Occipital lobe (tissue), 2 donors: ENCODE results near the gene GRIK3. TPM values are rescaled to one million over a fixed set of nuclear protein-coding genes. Genes with fewer than 3 reads are reported as not detected.
"Not testable (repeated sequence)": the region's sequence is repeated elsewhere in the genome, so short reads cannot be mapped to it uniquely, and the experiment has no call there.

ENCODE experiments used
- DNase-seq: peaks from one replicate; lab custom pipeline; 2025; lab: John Stamatoyannopoulos, UW
- total RNA-seq: library from RNA; depleted of rRNA; stranded (reverse); fragments of >200 nt; gene quantifications from one replicate; pipeline ENCODE4 v1.2.3, GENCODE V29; 2014

Gene GRIK3
- 32.0 TPM for total RNA-seq

DNA sequence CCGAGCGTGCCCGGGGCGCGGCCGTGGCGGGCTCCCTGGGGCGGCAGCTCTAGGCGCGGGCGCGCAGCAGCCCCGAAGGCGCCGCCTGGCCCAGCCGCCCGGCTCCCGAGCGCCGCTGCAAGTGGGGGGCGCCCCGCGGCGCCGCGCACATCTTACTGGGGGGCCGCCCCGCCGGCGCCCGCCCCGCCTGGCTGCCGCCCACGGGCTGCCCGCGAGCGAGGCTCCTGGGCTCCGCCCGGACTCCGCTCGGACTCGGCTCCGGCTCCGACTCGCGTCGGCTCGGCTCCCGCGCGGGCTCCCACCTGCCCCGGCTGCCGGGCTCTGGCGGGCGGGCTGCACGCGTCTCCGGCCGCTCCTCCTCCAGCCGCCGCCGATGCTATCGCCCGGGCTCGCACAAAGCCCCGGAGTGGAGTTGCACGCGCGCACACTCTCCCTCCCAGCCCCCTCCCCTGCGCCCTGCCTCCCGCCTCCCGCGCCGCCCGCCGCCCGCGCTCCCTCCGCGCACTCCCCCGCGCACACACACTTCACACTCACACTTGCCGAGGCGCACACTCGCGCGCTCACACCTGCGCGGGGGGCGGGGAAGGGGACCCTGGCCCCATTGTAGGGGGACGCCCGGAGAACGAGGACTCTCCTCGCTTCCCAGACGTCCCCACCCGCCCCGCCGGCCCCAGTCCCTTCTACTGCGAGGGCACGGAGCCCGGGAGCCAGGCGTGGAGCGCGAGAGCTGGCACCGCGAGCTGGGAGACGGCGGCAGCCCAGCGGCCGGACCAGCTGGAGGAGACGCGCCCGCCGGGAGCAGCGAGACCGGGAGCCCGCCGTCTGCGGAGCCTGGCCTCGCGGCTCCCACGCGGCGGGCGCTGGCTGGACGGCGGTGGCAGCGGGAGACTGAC is at the start of gene GRIK3:
Gene GRIK3 (minus strand): TSS at position 395 of the 893 bp plus-strand sequence. CDS start 407 bp downstream, outside the sequence.
- DNase-seq = no peak

DNA sequence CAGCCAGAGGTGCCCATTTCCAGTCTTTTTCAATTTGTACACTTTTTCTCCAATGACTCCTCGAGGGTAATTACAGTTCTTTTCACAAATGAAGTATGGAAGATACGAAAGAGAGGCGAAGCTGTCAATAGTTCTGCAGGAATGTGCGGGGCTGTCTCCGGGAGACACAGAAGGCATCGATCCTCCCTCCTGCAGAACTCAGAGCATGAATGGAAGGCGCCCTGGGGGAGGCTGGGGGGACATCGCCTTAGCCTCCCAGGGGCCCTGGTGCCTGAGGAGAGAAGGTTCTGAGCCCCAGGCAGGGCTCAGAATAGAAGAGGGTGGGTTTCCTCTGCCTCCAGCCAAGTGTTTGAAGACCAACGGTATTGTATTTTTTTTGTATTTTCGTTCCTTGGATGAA is 49.7 kb upstream of the GRIK3 start:
- DNase-seq = no peak

DNA sequence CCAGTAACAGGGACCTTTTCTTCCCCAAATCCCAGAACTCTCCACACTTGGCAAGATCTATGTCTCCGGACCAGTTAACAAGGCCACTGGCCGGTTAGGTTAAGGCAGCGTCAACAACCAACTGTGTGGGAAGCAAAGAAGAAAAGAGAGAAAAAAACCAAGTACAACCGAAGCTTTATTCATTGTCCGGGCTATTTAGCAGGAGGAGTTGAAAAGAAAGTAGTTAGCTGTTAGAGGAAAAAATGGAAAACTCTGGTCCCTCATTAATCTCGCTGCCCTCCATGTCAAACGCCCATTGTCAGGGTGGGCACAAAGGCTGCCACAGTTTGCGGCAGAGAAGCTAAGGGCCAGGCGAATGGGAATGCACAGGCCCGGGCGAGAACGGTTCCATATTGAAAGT is 49.3 kb upstream of the GRIK3 start:
- DNase-seq = no peak

DNA sequence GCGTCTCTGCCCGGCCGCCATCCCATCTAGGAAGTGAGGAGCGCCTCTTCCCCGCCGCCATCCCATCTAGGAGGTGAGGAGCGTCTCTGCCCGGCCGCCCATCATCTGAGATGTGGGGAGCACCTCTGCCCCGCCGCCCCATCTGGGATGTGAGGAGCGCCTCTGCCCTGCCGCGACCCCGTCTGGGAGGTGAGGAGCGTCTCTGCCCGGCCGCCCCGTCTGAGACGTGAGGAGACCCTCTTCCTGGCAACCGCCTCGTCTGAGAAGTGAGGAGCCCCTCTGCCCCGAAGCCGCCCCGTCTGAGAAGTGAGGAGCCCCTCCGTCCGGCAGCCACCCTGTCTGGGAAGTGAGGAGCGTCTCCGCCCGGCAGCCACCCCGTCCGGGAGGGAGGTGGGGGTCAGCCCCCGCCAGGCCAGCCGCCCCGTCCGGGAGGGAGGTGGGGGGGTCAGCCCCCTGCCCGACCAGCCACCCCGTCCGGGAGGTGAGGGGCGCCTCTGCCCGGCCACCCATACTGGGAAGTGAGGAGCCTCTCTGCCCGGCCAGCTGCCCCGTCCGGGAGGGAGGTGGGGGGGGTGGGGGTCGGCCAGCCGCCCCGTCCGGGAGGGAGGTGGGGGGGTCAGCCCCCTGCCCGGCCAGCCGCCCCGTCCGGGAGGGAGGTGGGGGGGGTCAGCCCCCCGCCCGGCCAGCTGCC is 46.1 kb upstream of the GRIK3 start:
- DNase-seq = not testable (repeated sequence)

DNA sequence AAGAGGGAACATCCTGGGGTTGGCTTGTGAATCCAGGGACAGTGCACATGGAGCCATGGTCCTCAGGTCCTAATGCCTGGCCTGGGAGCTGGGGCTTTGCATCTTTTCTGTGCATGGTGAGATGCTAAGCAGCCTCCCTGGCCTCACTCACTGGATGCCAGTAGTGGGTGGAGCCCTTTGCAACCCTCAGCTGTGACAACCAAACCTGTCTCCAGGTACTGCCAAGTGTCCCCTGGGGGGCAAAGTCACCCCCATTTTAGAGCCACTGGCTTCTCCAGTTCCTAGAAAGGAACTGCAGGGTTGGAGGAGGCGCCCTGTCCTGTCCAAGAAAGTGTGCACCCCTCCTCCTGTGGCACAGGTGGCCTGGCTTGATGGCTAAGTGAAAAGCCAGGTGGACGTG is 44.6 kb upstream of the GRIK3 start:
- no peak for DNase-seq

DNA sequence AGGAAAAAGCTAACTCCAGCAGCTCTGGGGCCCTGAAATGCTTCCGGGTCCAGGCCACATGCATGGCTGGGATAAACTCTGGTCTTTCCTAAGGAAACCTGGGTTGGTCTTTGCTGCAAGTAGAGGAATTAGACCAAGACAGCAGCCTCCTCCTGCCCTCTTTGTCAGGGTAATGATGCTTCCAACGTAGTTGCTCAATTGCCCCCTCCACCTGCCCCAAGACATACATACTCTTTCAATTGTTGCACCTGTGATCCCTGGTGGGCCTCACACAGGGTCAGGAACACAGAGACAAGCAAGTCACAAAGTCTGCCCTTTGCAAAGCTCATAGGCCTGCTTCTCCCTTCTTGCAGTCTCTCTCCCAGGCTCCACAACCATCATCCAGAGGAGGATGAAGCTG is 41.9 kb upstream of the GRIK3 start:
- no peak for DNase-seq

DNA sequence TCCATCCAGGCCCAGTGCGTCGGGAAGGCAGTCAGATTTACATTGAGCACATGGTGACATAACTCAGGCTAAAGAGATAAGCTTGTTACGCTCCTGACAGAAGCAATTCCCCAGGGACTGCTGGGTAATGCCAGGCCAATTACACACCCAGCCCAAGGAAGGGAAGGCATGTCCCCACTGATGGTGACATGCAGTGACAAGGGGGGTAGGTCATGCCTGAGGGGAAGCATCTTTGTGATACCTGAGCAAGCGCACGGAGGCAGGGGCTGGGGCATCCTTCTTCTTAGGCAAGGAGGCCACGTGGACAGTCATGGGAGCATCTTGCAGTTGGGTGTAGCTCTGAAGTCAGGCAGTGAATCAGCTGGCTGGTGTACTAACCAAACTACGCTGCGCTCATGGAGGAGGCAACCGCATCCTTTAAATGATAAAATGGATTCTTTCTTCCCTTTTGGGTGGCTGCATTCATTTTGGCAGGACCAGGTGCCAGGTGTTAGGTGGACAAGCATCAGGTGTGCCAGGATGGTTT is 39.6 kb upstream of the GRIK3 start:
- no peak for DNase-seq

DNA sequence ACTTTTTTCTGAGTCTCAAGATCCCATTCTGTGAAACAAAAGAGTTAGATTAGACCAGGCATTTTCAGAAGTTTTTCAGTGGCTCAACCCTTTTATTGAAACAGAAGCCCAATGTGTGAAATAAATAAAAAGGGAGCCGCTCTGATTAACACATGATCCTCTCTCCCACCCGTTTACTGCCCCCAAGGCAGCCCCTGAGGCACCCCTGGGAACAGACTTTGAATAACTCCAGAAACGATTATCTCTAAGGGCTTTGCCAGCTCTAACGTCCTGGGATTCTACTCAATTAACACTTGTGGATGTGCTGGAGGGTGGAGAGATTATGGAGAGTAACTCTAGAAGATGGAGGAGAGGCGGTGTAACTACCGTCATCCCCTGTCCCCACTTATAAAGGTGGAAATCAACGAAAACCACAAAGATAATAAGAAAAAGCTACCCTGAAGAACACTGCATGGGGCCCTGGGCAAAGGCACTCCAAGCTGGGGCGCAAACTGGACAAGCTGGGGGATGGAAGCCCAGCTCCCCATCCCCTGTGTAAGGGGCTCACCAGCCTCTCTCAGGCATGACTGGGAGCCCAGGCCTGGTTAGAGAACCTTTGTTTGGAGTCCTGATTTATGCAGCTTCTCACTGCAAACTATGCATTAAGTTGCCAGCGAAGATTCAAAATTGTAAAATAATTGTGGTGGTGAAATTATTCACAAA is 39.0 kb upstream of the GRIK3 start:
- no peak for DNase-seq

DNA sequence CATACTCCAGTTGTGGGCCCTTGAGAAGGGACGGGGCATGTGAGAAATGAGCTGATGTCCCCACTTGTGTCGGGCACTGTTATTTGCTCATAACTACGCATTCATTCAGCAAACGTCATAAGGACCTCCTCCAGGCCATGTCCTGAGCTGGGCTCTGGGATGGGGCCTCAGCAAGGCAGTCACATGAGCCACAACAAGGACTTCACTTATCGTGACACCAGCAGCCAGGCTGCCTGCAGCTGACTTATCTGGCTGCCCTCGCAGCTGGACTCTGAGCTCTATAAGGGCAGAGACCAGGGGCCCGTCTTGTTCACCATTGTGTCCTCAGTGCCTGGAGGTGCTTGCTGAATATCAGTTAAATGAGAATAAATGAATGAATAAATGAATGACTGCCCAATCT is 37.5 kb upstream of the GRIK3 start:
- no peak for DNase-seq

DNA sequence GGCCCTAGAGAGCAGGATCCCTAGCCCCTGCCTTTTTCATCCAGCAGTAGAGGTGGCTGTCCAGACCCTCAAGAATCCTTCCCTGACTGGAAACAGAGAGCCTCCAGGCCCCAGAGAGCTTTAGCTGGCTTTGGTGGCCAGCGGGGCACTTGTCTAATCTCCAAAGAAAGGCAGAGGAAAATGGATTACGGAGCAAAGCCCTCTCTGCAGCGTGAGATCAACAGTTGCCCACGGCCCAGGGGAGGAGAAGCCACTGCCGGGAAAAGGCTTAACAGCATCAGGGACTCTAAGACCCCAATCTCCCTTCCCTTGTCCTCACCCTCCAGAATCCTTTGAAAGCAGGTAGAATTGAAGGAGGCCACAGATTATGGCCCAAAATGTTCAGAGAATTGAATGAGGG is 35.8 kb upstream of the GRIK3 start:
- DNase-seq = no peak

DNA sequence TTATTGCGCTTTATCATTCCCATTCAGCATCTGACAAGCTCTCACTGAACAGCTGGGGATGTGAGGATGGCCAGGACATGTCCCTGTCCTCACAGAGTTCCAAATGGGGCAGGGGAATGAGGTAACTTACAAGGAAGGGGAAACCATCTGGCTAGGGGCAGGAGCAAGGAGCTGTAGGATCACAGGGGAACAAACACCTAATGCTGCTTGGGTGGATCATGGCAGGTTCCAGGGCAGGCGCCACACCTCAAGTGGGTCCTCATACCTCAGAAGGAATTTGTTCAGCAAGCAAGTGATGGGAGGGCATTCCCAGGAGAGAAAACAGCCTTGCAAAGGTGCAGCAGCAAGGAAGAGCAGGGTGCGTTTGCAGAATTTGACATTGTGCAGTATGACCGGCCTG is 35.1 kb upstream of the GRIK3 start:
- no peak for DNase-seq

DNA sequence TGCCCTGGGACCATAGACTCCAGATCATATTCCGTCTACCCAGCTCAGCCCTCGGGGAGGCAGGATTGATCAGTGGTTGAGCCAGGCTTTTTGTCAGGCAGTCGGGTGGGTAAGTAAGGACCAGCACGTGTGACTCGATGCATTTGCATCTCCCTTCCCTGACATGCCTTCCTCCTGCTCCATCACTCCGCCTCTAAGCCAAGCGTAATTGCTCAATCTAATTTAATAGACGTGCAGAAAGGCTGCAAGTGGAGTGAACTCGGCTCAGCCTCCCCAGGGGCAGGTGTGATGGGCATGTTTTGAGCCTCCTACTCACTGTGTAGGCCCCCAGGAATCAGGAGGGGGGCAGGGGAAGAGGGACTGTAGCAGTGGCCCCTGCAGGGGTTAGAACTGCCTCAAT is 34.6 kb upstream of the GRIK3 start:
- DNase-seq = no peak

DNA sequence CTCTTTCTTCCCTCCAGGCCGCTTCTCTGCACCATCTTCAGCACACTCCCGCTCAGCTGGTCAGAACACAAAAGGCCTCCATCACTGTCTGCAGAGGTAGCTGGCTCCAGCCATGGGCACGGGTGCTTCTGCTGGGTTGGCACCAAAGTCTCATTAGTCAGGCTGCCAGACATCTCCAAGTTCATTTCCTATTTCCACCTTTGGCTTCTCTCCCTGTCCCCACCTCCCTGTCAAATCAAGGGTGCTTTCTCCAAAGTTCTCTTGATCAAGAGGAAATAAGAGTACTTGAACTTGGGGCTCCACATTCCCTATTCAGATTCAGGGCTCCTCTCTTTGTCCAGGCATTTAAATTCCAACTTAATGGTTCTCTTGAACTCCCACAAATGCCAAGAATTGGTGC is 33.9 kb upstream of the GRIK3 start:
- no peak for DNase-seq

DNA sequence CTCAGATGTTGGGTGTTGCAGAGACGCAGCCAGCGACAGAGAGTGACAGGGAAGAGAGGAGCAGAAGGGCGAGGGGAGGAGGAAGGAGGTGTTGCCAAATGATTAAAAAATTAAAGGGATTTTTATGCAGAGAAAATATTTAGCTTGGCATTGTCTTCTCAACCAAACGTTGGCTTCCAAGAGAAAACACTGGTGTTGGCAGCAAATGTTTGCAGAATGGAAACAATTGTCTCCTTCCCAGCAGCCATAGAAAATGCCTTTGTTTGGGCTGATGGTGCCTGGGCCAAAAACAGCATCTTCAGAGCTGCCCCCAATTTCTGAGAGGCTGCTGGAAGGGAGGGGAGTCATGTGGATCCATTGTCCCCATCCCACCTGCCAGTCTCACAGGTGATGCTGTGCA is 29.7 kb upstream of the GRIK3 start:
- DNase-seq = no peak

DNA sequence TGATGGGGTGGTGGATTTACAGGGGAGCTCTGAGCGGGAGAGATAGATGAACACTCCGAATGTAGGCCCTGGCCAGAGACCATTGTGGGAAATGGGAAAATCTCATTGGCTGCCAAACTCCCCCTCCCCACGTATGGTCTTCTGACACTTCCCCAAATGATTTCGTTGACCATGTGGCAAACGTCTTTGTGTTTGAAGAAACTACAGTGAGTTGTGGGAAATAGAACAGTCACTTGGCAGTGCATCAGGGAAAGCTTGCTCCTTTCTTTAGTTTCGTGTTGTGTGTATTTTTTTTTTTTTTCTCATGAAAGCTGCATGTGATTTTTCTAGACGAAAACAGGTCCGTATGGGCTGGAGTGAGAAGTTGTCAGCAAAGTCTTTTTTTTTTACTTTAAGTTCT is 25.0 kb upstream of the GRIK3 start:
- no peak for DNase-seq

DNA sequence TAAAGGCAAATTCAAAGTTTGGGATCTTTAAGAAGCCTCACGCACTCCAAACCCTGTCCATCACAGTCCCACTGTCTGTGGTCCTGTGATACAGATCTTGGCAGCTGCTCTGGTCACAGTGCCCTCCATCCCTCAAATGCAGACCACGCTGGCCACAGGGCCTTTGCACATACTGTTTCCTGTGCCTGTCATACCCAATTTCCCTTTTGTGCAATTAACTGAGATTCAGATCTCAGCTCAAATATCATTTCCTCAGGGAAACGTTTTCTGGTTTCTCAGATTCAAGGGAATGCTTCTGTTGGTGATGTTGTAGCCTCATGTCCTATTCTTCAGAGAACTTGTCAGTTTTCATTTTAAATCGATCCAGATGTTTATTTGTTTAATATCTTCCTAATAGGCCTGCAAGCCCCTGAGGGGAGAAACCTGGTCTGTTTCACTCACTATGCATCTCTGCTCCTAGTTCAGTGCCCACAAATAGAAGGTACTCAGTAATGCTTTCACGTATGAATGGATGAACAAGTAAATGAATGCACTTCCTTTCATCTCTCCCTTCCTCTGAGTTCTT is 24.2 kb upstream of the GRIK3 start:
- DNase-seq = no peak

DNA sequence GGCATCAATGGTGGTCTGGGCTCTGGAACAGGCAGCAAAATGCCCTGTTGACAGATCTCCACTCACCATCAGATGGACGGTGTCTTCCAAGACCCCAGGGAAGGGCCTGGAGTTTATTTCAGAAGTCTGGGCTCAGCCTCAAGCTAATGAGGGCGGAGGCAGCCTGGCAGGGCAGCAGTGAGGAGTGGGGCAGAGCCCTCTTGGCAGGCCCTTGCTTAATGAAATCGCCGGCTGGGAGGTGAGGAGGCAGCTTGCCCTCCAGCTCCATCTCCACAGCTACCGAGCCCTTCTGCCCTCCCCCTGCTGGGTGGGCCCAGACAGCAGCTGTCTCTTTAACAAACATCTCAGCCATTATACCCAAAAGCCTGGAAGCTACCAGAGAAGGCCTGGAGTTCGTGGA is 22.0 kb upstream of the GRIK3 start:
- no peak for DNase-seq

DNA sequence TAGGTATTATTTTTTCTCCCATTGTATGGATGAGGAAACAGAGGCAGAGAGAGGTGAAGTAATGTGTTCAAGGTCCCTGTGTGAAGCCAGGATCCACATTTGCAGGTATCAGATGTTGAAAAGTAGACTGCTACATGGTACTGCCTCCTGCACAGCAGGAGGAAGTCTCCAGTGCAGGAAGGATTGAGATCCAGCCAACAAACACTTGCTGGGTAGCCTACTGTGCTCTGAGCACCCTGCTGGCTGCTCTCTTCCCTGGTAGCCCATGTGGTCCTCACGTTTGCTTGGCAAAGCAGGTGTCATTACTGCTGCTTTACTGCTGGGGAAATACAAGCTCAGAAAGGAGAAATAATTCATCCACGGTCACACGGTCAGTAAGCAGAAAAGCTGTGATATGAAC is 21.3 kb upstream of the GRIK3 start:
- DNase-seq = no peak

DNA sequence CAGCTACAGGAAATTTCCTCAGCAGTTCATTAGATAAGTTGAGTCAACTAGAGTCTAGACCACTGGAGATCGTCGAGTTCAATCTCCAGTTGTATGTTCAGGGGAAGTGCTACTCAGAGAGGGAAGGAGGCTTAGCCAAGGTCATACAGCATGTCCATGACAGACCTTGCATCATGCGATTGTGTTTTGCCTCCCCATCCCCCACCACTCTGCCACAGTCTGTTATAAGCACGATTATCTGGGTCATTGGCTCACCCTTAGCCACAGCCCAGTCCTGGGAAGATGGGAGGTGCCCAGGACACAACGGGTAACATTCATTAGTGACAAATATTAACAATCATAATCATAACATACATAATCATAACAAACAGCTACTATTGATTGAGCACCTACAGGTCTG is 18.9 kb upstream of the GRIK3 start:
- no peak for DNase-seq

DNA sequence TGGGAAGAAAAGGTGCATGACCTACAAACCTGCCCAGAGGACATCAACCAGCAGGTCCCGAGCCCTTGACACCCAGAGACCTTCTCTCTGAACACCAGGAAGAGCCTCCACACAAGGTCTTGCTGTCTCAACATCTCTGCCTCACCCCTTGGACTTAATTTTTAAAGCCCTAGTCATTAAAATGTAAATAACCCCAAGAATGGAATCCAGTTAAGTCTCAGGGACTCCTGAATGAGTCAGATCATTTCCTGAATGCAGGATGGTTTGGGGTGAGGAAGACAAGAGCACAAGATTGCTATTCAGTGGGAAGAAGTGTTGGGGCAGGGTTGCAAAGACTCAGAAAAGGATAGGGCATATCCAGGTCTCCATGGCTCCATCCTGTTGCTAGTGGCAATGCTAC is 17.8 kb upstream of the GRIK3 start:
- no peak for DNase-seq

DNA sequence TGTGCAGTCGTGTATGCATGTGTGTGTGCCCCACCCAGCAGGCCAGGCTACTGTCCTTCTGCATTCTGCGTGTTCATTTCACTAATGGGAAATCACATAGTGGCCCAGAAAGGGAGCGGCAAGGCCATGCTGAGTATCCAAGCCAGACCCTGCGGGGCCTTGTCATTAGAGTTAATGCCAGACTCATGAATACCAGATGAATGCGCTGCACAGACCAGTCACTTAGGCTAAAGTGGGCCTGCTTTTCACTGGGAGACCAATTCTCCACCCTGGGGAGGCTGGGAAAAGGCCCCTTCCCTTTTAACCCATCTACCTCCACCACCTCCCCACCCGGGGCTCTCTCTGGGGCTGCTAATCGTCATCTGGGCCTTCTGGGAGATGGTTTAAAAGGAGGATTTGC is 17.0 kb upstream of the GRIK3 start:
- no peak for DNase-seq

DNA sequence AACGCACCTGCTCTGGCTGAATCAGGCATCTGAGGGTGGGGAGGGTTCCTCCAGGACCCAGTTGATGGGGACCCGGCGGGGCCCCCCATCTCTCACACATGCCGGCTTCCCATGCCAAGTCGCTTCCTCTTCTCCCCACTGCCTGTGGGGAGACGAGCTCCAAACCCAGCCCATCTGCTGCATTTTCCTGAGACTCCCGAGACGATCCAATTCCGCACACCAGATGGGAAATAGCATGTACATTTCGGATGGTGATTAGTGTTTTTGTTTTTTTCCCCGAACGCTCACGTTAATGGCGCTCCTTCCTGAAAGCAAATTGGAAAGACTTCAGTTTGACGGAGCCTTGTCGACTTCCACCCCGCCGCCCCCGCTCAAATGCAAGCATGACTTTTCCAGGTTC is 13.2 kb upstream of the GRIK3 start:
- no peak for DNase-seq
